ENCODE data around the gene FOXO1. TPM values are rescaled to one million over a fixed set of nuclear protein-coding genes. Genes with fewer than 3 reads are reported as not detected.
"Not testable (repeated sequence)": the region's sequence is repeated elsewhere in the genome, so short reads cannot be mapped to it uniquely, and the experiment has no call there.

The FOXO1 gene
- 10 to 100 TPM; 73.0 to 89.1 (median 84.5) TPM for total RNA-seq
- total RNA-seq (2013): 56.2 TPM
- 88.2 to 196 (median 127) reads per million in 29 experiments for total RNA-seq

DNA sequence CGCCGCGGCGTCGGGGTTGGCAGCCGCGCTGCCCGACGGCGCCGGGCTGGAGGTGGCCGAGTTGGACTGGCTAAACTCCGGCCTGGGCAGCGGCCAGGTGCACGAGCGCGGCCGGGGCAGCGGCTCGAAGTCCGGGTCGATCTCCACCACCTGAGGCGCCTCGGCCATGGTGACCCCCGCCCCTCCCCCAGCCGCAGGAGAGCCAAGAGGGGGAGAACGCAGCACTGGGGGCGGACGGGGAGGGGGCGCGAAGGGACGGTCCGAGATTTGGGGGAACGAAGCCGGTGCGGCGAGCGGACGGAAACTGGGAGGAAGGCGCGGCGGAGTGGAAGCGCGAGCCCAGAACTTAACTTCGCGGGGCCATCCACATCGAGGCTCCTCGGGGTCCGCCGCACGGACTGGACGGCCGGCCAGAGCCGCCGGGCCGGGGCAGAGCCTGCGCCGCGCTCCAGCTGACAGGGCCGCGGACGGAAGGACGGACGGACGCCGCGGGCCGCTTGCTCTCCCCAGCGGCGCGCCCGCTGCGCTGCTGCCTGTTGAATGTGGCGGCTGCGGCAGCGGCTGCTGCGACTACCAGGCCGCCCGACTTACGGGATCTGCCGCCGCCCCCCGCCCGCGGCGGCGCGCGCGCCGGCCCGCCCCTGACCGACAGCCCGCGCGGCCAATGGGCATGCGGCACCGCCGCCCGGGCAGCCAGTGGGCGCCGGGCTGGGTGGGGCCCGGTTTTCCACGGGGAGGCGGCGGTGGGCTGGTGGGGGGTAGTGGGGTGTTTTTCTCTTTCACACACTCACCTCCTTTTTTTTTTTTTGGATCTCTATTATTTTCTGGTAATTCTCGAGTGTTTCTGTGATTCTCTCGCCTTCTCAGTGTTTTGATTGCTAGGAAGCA, at the start of gene FOXO1:
Gene FOXO1 (minus strand): TSS at position 597 of the 888 bp plus-strand sequence. CDS start 429 bp downstream, at position 168.
- H3K27me3 Mint-ChIP-seq: no peaks in the 10 kb centered on the region

DNA sequence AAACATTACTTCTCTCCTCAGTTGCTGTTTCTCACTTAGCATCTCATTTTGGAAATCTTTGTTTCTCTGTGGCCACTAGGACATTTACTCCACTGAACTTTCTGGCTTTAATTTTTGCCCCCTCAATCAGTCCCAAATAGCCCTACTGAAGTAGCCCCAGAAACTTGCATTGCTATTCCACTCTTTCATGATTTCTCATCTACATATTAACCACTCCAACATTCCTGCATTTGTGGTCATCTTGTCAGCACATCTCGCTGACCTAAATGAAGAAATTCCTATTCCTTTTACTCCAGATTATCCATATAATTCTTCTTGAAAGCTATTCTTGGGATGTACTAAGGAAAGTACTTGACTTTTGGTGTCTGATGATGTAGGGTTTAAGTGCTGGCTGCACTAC, 48.0 kb upstream of the FOXO1 start:
- peaks cover 9 to 21% (median 12%) of the 10 kb centered on the region in 3 donors for H3K9me3 Mint-ChIP-seq
- H3K4me3 ChIP-seq (ENCODE audit: control insufficient read depth in 1 of 2, extremely low read depth in 1 of 2, low read length in 1 of 2); H3K27me3 ChIP-seq (replicated peaks in 1 of 2; ENCODE audit: control insufficient read depth in 2 of 2, extremely low read depth in 1 of 2, insufficient read depth in 2 of 2, low read length in 1 of 2); H3K4me1 ChIP-seq (ENCODE audit: control insufficient read depth in 1 of 2, extremely low read depth in 1 of 2, insufficient read depth in 2 of 2, low read length in 2 of 2); H3K9me3 ChIP-seq; POLR2A ChIA-PET; H3K27me3 Mint-ChIP-seq; DNase-seq; H3K4me3 Mint-ChIP-seq; H3K4me1 Mint-ChIP-seq; H3K27ac ChIP-seq (ENCODE audit: low read length); CTCF ChIA-PET; H3K27ac Mint-ChIP-seq; ATAC-seq (replicated peaks in 1 of 4): not testable (repeated sequence)
- WGBS (ENCODE audit: insufficient coverage): no CpG with 5 or more reads among the region's 1 CpG
- H3K36me3 Mint-ChIP-seq: peaks cover 53% of the 10 kb centered on the region
- peaks cover 0 to 21% of the 10 kb centered on the region in 2 donors for H3K36me3 ChIP-seq (ENCODE audit: control insufficient read depth in 2 of 2, extremely low read depth in 1 of 2, insufficient read depth in 1 of 2, low read length in 1 of 2)

More for the DNA sequence above, at the start of gene FOXO1:
- peak within 1 kb of the TSS; percentile 94 to 96 for H3K4me3 ChIP-seq (ENCODE audit: control insufficient read depth in 1 of 2, extremely low read depth in 1 of 2, low read length in 1 of 2)
- Mint-ChIP-seq H3K4me1 (peaks cover 31 to 44% (median 42%) of the 10 kb centered on the region in 3 donors), H3K4me3 (peak within 1 kb of the TSS; percentile 89 to 96 (median 92)), H3K27ac (peak within 1 kb of the TSS; percentile 91 to 95), H3K36me3 (no peaks in the 10 kb centered on the region), H3K9me3 (no peaks in the 10 kb centered on the region)
- no peaks in the 10 kb centered on the region for H3K9me3 ChIP-seq
- ATAC-seq (replicated peaks in 1 of 4): peak; percentile 79 to 84 (median 81)
- CTCF ChIA-PET: no interaction called here
- H3K36me3 ChIP-seq (ENCODE audit: control insufficient read depth in 2 of 2, extremely low read depth in 1 of 2, insufficient read depth in 1 of 2, low read length in 1 of 2): peaks cover 0 to 3% of the 10 kb centered on the region in 2 donors
- POLR2A ChIA-PET: interaction anchor here (0.5 to 0.6 kb wide), 4 partner anchors 12 to 75 kb away, joined by 3 to 8 read pairs (median 6); no protein-coding TSS in a partner anchor
- H3K27ac ChIP-seq (ENCODE audit: low read length): peak within 1 kb of the TSS; percentile 71
- peak; percentile 80 to 96 (median 89) for DNase-seq
- under 1% methylated on average over 95 of the region's 108 CpGs for WGBS (ENCODE audit: insufficient coverage)
- H3K4me1 ChIP-seq (ENCODE audit: control insufficient read depth in 1 of 2, extremely low read depth in 1 of 2, insufficient read depth in 2 of 2, low read length in 2 of 2): peaks cover 22 to 25% of the 10 kb centered on the region in 2 experiments
- no peaks in the 10 kb centered on the region for H3K27me3 ChIP-seq (replicated peaks in 1 of 2; ENCODE audit: control insufficient read depth in 2 of 2, extremely low read depth in 1 of 2, insufficient read depth in 2 of 2, low read length in 1 of 2)

DNA sequence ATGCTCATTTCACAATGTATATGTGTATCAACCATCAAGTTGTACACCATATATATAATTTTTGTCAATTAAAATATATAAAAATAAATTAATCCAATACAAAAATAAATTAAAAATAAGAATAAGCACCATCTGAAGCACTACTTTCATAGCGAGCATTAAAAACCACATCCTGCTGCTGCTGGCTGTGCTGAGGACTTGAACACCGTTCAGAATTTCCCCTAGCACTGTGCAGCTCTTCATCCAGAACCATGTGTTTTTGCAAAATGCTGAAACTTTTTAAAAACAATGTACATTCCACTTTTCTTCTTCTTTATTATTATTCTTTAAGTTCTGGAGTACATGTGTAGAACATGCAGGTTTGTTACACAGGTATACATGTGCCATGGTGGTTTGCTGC, 40.0 kb upstream of the FOXO1 start:
- H3K9me3 ChIP-seq: no peaks in the 10 kb centered on the region
- H3K4me3 Mint-ChIP-seq: no peak overlapping the region
- WGBS (ENCODE audit: insufficient coverage): 0% methylated on average over 2 of the region's 2 CpGs
- H3K4me1 Mint-ChIP-seq: peaks cover 20 to 30% (median 21%) of the 10 kb centered on the region in 3 donors
- no peaks in the 10 kb centered on the region for H3K27me3 Mint-ChIP-seq
- H3K9me3 Mint-ChIP-seq: peaks cover 15 to 42% (median 18%) of the 10 kb centered on the region in 3 donors
- ChIA-PET POLR2A (no interaction called here), CTCF (no interaction called here)
- no peak overlapping the region for H3K4me3 ChIP-seq (ENCODE audit: control insufficient read depth in 1 of 2, extremely low read depth in 1 of 2, low read length in 1 of 2)
- no peaks in the 10 kb centered on the region for H3K36me3 ChIP-seq (ENCODE audit: control insufficient read depth in 2 of 2, extremely low read depth in 1 of 2, insufficient read depth in 1 of 2, low read length in 1 of 2)
- H3K4me1 ChIP-seq (ENCODE audit: control insufficient read depth in 1 of 2, extremely low read depth in 1 of 2, insufficient read depth in 2 of 2, low read length in 2 of 2): peaks cover 0 to 8% of the 10 kb centered on the region in 2 experiments
- H3K27ac ChIP-seq (ENCODE audit: low read length): no peak overlapping the region
- H3K27me3 ChIP-seq (replicated peaks in 1 of 2; ENCODE audit: control insufficient read depth in 2 of 2, extremely low read depth in 1 of 2, insufficient read depth in 2 of 2, low read length in 1 of 2): no peaks in the 10 kb centered on the region
- H3K36me3 Mint-ChIP-seq: peaks cover 12% of the 10 kb centered on the region
- H3K27ac Mint-ChIP-seq: peak overlapping the region; percentile 7 to 59
- DNase-seq (peak in 13 of 35 experiments; percentile 1 to 34 (median 9)), ATAC-seq (replicated peaks in 1 of 4) (peak; percentile 58 to 85 (median 79))

DNA sequence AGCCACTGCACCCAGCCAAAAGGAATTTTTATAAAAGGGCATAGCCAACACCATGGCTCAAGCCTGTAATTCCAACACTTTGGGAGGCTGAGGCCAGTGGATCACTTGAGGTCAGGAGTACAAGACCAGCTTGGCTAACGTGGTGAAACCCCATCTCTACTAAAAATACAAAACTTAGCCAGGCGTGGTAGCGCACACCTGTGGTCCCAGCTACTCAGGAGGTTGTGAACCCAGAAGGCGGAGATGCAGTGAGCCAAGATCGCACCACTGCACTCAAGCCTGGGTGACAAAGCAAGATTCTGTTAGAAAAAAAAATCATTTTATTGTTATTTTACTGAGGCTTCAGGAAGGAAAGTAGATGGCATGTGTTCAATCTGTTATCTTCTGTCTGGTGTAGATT, 31.3 kb upstream of the FOXO1 start:
- Mint-ChIP-seq H3K27me3 (no peaks in the 10 kb centered on the region), H3K36me3 (no peaks in the 10 kb centered on the region), H3K9me3 (no peaks in the 10 kb centered on the region), H3K27ac (no peak overlapping the region), H3K4me3 (no peak overlapping the region), H3K4me1 (no peaks in the 10 kb centered on the region)
- DNase-seq (no peak), ATAC-seq (replicated peaks in 1 of 4) (no peak)
- no peak overlapping the region for H3K27ac ChIP-seq (ENCODE audit: low read length)
- H3K27me3 ChIP-seq (replicated peaks in 1 of 2; ENCODE audit: control insufficient read depth in 2 of 2, extremely low read depth in 1 of 2, insufficient read depth in 2 of 2, low read length in 1 of 2): no peaks in the 10 kb centered on the region
- H3K4me3 ChIP-seq (ENCODE audit: control insufficient read depth in 1 of 2, extremely low read depth in 1 of 2, low read length in 1 of 2): no peak overlapping the region
- no CpG with 5 or more reads among the region's 5 CpGs for WGBS (ENCODE audit: insufficient coverage)
- H3K36me3 ChIP-seq (ENCODE audit: control insufficient read depth in 2 of 2, extremely low read depth in 1 of 2, insufficient read depth in 1 of 2, low read length in 1 of 2): no peaks in the 10 kb centered on the region
- H3K4me1 ChIP-seq (ENCODE audit: control insufficient read depth in 1 of 2, extremely low read depth in 1 of 2, insufficient read depth in 2 of 2, low read length in 2 of 2): no peaks in the 10 kb centered on the region
- ChIA-PET POLR2A (no interaction called here), CTCF (interaction anchor here in 1 of 2 donors (0.6 to 0.7 kb wide), 2 partner anchors 754 to 1578 kb away, joined by 3 read pairs; no protein-coding TSS in a partner anchor)
- H3K9me3 ChIP-seq: no peaks in the 10 kb centered on the region

DNA sequence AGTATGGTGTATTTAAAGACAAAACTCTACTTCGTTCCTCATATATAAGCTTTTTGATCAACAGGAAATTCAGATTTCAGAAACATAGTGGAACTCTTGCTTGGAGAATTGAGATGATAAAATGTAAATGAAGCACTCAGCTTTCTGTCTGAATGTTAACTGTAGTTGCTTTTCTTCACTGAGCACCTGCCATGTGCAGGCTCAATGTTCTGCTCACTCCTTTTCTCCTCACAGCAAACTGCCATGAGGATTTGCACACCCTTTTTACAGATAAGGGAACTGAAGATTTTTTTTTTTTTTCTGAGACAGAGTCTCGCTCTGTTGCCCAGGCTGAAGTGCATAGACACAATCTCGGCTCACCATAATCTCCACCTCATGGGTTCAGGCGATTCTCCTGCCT, 28.0 kb upstream of the FOXO1 start:
- no peaks in the 10 kb centered on the region for H3K36me3 ChIP-seq (ENCODE audit: control insufficient read depth in 2 of 2, extremely low read depth in 1 of 2, insufficient read depth in 1 of 2, low read length in 1 of 2)
- no CpG with 5 or more reads among the region's 4 CpGs for WGBS (ENCODE audit: insufficient coverage)
- POLR2A ChIA-PET: interaction anchor here in 1 of 2 donors (0.7 kb wide), 1 partner anchor 609 kb away, joined by 4 read pairs; no protein-coding TSS in a partner anchor
- no peak overlapping the region for H3K4me3 ChIP-seq (ENCODE audit: control insufficient read depth in 1 of 2, extremely low read depth in 1 of 2, low read length in 1 of 2)
- H3K27me3 ChIP-seq (replicated peaks in 1 of 2; ENCODE audit: control insufficient read depth in 2 of 2, extremely low read depth in 1 of 2, insufficient read depth in 2 of 2, low read length in 1 of 2): no peaks in the 10 kb centered on the region
- Mint-ChIP-seq H3K9me3 (no peaks in the 10 kb centered on the region), H3K27me3 (no peaks in the 10 kb centered on the region), H3K27ac (no peak overlapping the region), H3K4me3 (no peak overlapping the region), H3K36me3 (no peaks in the 10 kb centered on the region), H3K4me1 (no peaks in the 10 kb centered on the region)
- no peaks in the 10 kb centered on the region for H3K9me3 ChIP-seq
- DNase-seq: no peak
- CTCF ChIA-PET: interaction anchor here (0.6 to 1.1 kb wide), 4 partner anchors 9 to 733 kb away, joined by 3 to 5 read pairs (median 3); no protein-coding TSS in a partner anchor
- H3K4me1 ChIP-seq (ENCODE audit: control insufficient read depth in 1 of 2, extremely low read depth in 1 of 2, insufficient read depth in 2 of 2, low read length in 2 of 2): no peaks in the 10 kb centered on the region
- H3K27ac ChIP-seq (ENCODE audit: low read length): no peak overlapping the region
- ATAC-seq (replicated peaks in 1 of 4): no peak

DNA sequence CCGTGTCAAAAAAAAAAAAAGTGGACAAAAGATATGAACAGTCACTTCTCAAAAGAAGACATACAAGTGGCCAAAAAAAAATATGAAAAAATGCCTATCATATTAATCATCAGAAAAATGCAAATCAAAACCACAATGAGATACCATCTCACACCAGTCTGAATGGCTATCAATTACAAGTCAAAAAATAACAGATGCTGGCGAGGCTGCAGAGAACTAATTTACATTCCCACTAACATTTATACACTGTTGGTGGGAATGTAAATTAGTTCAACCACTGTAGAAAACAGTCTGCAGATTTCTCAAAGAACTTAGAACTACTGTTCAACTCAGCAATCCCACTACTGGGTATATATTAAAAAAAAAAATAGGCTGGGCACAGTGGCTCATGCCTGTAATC, 26.5 kb upstream of the FOXO1 start:
- Mint-ChIP-seq H3K27me3 (no peaks in the 10 kb centered on the region), H3K27ac (no peak overlapping the region), H3K9me3 (no peaks in the 10 kb centered on the region), H3K4me1 (no peaks in the 10 kb centered on the region), H3K4me3 (no peak overlapping the region), H3K36me3 (no peaks in the 10 kb centered on the region)
- Histone ChIP-seq H3K4me3 (ENCODE audit: control insufficient read depth in 1 of 2, extremely low read depth in 1 of 2, low read length in 1 of 2) (no peak overlapping the region), H3K4me1 (ENCODE audit: control insufficient read depth in 1 of 2, extremely low read depth in 1 of 2, insufficient read depth in 2 of 2, low read length in 2 of 2) (no peaks in the 10 kb centered on the region), H3K27me3 (replicated peaks in 1 of 2; ENCODE audit: control insufficient read depth in 2 of 2, extremely low read depth in 1 of 2, insufficient read depth in 2 of 2, low read length in 1 of 2) (no peaks in the 10 kb centered on the region), H3K36me3 (ENCODE audit: control insufficient read depth in 2 of 2, extremely low read depth in 1 of 2, insufficient read depth in 1 of 2, low read length in 1 of 2) (no peaks in the 10 kb centered on the region), H3K9me3 (no peaks in the 10 kb centered on the region), H3K27ac (ENCODE audit: low read length) (no peak overlapping the region)
- CTCF ChIA-PET: no interaction called here
- ATAC-seq (replicated peaks in 1 of 4) (no peak), DNase-seq (no peak)
- POLR2A ChIA-PET: no interaction called here
- WGBS (ENCODE audit: insufficient coverage): no CpG with 5 or more reads among the region's 2 CpGs

All from T-cell (primary cell).